OCI-LY1 (cell line): ENCODE measurements around the gene DCUN1D2.

Experiments used
- H2AFZ ChIP-seq: fragments of 200-600 bp; sonication (generic), shearing (Covaris generic); 2 replicates; pipeline ENCODE4 v1.6.0; 2014; ENCODE audit warnings: antibody characterized with exemption, mild to moderate bottlenecking, low read length
- H3F3A ChIP-seq: fragments of 200-600 bp; sonication (generic), shearing (Covaris generic); 2 replicates; pipeline ENCODE4 v1.6.0; 2014; ENCODE audit warnings: mild to moderate bottlenecking, antibody characterized with exemption, low read length, moderate library complexity; ENCODE audit not compliant: insufficient read depth
- H3K27ac ChIP-seq: fragments of 200-600 bp; sonication (generic); 2 replicates; pipeline ENCODE4 v1.5.1; 2014; ENCODE audit warnings: low read length, mixed run types, mild to moderate bottlenecking, low read depth; ENCODE audit not compliant: poor library complexity, severe bottlenecking
- H3K27me3 ChIP-seq: fragments of 200-600 bp; sonication (generic); 2 replicates; pipeline ENCODE4 v1.6.0; 2014; ENCODE audit warnings: antibody characterized with exemption, mild to moderate bottlenecking, low read length, moderate library complexity; ENCODE audit not compliant: insufficient read depth
- H3K36me3 ChIP-seq: fragments of 200-600 bp; sonication (generic); 2 replicates; pipeline ENCODE4 v1.6.1; 2014; ENCODE audit warnings: mild to moderate bottlenecking, antibody characterized with exemption, low read length, moderate library complexity, mixed read lengths; ENCODE audit not compliant: insufficient read depth
- H3K4me1 ChIP-seq: fragments of 200-600 bp; sonication (generic); 2 replicates; pipeline ENCODE4 v1.5.1; 2014; ENCODE audit warnings: mild to moderate bottlenecking, low read length, moderate library complexity; ENCODE audit not compliant: insufficient read depth, severe bottlenecking
- H3K4me2 ChIP-seq: fragments of 200-600 bp; sonication (generic), shearing (Covaris generic); 2 replicates; pipeline ENCODE4 v1.6.1; 2014; ENCODE audit warnings: low read length
- H3K4me3 ChIP-seq: fragments of 200-600 bp; sonication (generic); 2 replicates; pipeline ENCODE4 v1.5.1; 2014; ENCODE audit warnings: low read length, low read depth, mild to moderate bottlenecking, mixed read lengths; ENCODE audit not compliant: poor library complexity, severe bottlenecking
- H3K79me2 ChIP-seq: fragments of 200-600 bp; shearing (Covaris generic); 2 replicates; pipeline ENCODE4 v1.6.1; 2016; ENCODE audit warnings: mixed run types, low read length, mixed read lengths; ENCODE audit not compliant: insufficient read depth
- H3K9ac ChIP-seq: fragments of 200-600 bp; sonication (generic), shearing (Covaris generic); 2 replicates; pipeline ENCODE4 v1.6.1; 2014; ENCODE audit warnings: mild to moderate bottlenecking, low read length, mixed read lengths
- H3K9me2 ChIP-seq: fragments of 200-600 bp; sonication (generic), shearing (Covaris generic); 2 replicates; pipeline ENCODE4 v1.6.1; 2014; ENCODE audit warnings: low read depth, mild to moderate bottlenecking, low read length, mixed read lengths
- H3K9me3 ChIP-seq: fragments of 200-600 bp; shearing (Covaris generic); 2 replicates; pipeline ENCODE4 v1.6.1; 2014; ENCODE audit warnings: low read length, mixed read lengths
- H4K20me1 ChIP-seq: fragments of 200-600 bp; sonication (generic), shearing (Covaris generic); 2 replicates; pipeline ENCODE4 v1.6.0; 2016; ENCODE audit warnings: mild to moderate bottlenecking, low read length; ENCODE audit not compliant: insufficient read depth
- EZH2 ChIP-seq: fragments of 200-600 bp; sonication (generic), shearing (Covaris generic); IDR thresholded peaks from 2 replicates; pipeline ENCODE4 v1.8.0; 2017; ENCODE audit warnings: borderline replicate concordance, mixed run types, mild to moderate bottlenecking, antibody characterized with exemption, low read length, moderate library complexity, mixed read lengths
- TF ChIP-seq, protein P1 (sequence below): fragments of 200-600 bp; sonication (generic), shearing (Covaris generic); IDR thresholded peaks from 2 replicates; pipeline ENCODE4 v1.5.1; 2017; ENCODE audit warnings: mild to moderate bottlenecking, antibody characterized with exemption, low read length, moderate library complexity, mixed read lengths

DCUN1D2 gene

DNA sequence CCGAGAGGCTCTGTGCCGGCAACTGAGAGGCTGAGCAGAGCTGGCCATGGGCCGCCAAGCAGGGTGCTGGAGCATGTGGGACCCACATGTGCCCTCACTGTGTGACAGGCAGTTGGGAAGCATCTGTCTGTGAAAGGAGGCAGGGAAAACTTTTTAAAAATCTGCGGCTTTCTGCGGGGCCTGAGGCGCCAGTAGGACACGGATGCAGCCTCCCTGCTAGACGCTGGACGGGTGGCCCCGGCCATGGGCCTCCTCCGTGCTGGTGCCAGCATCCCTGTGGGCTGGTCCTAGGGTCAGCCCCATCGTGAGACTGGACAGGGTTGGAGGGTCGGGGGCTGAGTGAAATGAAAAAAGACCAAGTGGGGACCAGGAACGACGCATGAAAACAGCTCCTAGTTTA lies 20.9 kb upstream of the DCUN1D2 start:
- peaks cover under 1% of the 10 kb centered on the region for H3K4me1 ChIP-seq
- H3F3A ChIP-seq, result no peaks in the 10 kb centered on the region
- no peaks in the 10 kb centered on the region for H4K20me1 ChIP-seq
- TF ChIP-seq, protein P1, sequence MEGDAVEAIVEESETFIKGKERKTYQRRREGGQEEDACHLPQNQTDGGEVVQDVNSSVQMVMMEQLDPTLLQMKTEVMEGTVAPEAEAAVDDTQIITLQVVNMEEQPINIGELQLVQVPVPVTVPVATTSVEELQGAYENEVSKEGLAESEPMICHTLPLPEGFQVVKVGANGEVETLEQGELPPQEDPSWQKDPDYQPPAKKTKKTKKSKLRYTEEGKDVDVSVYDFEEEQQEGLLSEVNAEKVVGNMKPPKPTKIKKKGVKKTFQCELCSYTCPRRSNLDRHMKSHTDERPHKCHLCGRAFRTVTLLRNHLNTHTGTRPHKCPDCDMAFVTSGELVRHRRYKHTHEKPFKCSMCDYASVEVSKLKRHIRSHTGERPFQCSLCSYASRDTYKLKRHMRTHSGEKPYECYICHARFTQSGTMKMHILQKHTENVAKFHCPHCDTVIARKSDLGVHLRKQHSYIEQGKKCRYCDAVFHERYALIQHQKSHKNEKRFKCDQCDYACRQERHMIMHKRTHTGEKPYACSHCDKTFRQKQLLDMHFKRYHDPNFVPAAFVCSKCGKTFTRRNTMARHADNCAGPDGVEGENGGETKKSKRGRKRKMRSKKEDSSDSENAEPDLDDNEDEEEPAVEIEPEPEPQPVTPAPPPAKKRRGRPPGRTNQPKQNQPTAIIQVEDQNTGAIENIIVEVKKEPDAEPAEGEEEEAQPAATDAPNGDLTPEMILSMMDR, result no peak
- no peak for TF ChIP-seq EZH2
- H3K27ac ChIP-seq, result no peak overlapping the region
- H3K9me3 ChIP-seq, result no peaks in the 10 kb centered on the region
- no peaks in the 10 kb centered on the region for H3K9me2 ChIP-seq
- H2AFZ ChIP-seq, result no peak overlapping the region
- no peak overlapping the region for H3K9ac ChIP-seq
- H3K36me3 ChIP-seq, result peaks cover 6% of the 10 kb centered on the region; the same call in 1 of the 2 replicates
- no peak overlapping the region for H3K4me2 ChIP-seq
- H3K27me3 ChIP-seq, result no peaks in the 10 kb centered on the region
- H3K79me2 ChIP-seq, result no peaks in the 10 kb centered on the region
- no peak overlapping the region for H3K4me3 ChIP-seq

DNA sequence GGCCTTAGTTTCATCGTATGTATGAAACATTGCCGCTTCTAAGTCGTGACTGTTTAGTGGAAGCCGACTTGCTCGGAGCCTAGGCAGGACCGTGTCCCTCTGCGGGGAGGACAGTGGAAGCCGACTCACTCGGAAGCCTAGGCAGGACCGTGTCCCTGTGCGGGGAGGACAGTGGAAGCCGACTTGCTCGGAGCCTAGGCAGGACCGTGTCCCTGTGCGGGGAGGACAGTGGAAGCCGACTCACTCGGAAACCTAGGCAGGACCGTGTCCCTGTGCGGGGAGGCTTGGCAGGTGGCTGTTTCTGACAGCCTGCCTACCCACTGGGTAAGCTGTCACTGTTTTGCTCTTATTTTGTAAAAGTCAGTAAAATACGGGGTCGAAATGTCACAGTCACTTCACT lies 20.4 kb upstream of the DCUN1D2 start:
- no peaks in the 10 kb centered on the region for H3K4me1 ChIP-seq
- no peaks in the 10 kb centered on the region for H3K9me2 ChIP-seq
- H3K4me2 ChIP-seq, result no peak overlapping the region
- no peaks in the 10 kb centered on the region for H3K27me3 ChIP-seq
- no peak overlapping the region for H3K4me3 ChIP-seq
- no peaks in the 10 kb centered on the region for H4K20me1 ChIP-seq
- H3F3A ChIP-seq, result no peaks in the 10 kb centered on the region
- no peak overlapping the region for H2AFZ ChIP-seq
- no peak overlapping the region for H3K9ac ChIP-seq
- H3K36me3 ChIP-seq, result peaks cover 6% of the 10 kb centered on the region; the same call in 1 of the 2 replicates
- no peaks in the 10 kb centered on the region for H3K79me2 ChIP-seq
- TF ChIP-seq, protein P1, result no peak
- no peak for TF ChIP-seq EZH2
- H3K27ac ChIP-seq, result no peak overlapping the region
- no peaks in the 10 kb centered on the region for H3K9me3 ChIP-seq

DNA sequence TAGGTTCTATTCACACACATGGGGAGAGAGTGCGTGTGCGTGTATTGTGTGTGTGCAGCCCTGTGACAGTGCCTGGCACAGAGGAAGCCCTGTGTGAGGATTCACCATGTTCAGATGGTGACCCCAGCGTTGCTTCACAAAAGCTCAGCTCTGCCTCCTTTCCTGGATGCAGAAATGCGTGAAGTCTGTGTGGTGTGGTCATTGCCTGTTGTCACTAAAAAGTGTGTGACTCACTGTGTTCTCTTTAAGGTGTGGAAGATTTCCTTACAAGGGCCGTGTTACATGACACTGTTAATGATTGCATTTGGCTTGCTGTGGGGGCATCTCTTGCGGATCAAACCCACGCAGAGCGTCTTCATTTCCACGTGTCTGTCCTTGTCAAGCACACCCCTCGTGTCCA lies 19.5 kb upstream of the DCUN1D2 start:
- Histone ChIP-seq H3K4me1 (no peaks in the 10 kb centered on the region), H3K36me3 (peaks cover 10% of the 10 kb centered on the region; the same call in 1 of the 2 replicates), H3F3A (no peaks in the 10 kb centered on the region), H3K9me3 (no peaks in the 10 kb centered on the region), H3K9ac (no peak overlapping the region), H3K27me3 (no peaks in the 10 kb centered on the region), H3K79me2 (no peaks in the 10 kb centered on the region), H2AFZ (no peak overlapping the region), H4K20me1 (no peaks in the 10 kb centered on the region), H3K4me3 (no peak overlapping the region), H3K9me2 (no peaks in the 10 kb centered on the region), H3K4me2 (no peak overlapping the region), H3K27ac (no peak overlapping the region)
- no peak for TF ChIP-seq EZH2
- TF ChIP-seq, protein P1, result no peak
